Dermis microvascular lymphatic vessel endothelial cell (primary cell): ENCODE results near the gene TEPSIN. TPM values are rescaled to one million over a fixed set of nuclear protein-coding genes. Genes with fewer than 3 reads are reported as not detected.

Experiments
- DNase-seq, 2 donors: peaks; one replicate each; pipeline versions ENCODE4 v3.0.0 to v3.0.0-alpha.2; 2010; ENCODE audit warnings: low read depth in 2 of 2
- total RNA-seq: library from RNA; depleted of rRNA; stranded (reverse); fragments of >200 nt; gene quantifications from 2 replicates; pipeline ENCODE4 v1.2.1, GENCODE V29; 2014

TEPSIN gene
- total RNA-seq, 1 donor from 2014 or later: 6.5 TPM

GRCh38 chr17:81198826-81199481 is 39.9 kb downstream of the TEPSIN start:
- no peak for DNase-seq

GRCh38 chr17:81197831-81198490 is 40.9 kb downstream of the TEPSIN start:
- no peak for DNase-seq

- DNase-seq: no peak
Observed at GRCh38 chr17:81197409-81197795, 41.5 kb downstream of the TEPSIN start.

- peak; percentile 79 to 80 for DNase-seq
Observed at GRCh38 chr17:81196505-81197408, 42.1 kb downstream of the TEPSIN start.

GRCh38 chr17:81195941-81196495 is 42.8 kb downstream of the TEPSIN start:
- DNase-seq: no peak

GRCh38 chr17:81194941-81195901 is 43.6 kb downstream of the TEPSIN start:
- DNase-seq: no peak

GRCh38 chr17:81194225-81194760 is 44.6 kb downstream of the TEPSIN start:
- DNase-seq: no peak

- DNase-seq: no peak
Observed at GRCh38 chr17:81193470-81194224, 45.2 kb downstream of the TEPSIN start.

- DNase-seq: no peak
Observed at GRCh38 chr17:81193051-81193410, 45.8 kb downstream of the TEPSIN start.

GRCh38 chr17:81192386-81193050 is 46.3 kb downstream of the TEPSIN start:
- DNase-seq: no peak

- no peak for DNase-seq
Observed at GRCh38 chr17:81191646-81192045, 47.2 kb downstream of the TEPSIN start.

GRCh38 chr17:81191116-81191515 is 47.7 kb downstream of the TEPSIN start:
- no peak for DNase-seq

GRCh38 chr17:81190591-81190990 is 48.3 kb downstream of the TEPSIN start:
- DNase-seq: no peak

- DNase-seq: peak in 1 of 2 donors; percentile 43
Observed at GRCh38 chr17:81189670-81190530, 49.0 kb downstream of the TEPSIN start.

GRCh38 chr17:81189016-81189415 is 49.8 kb downstream of the TEPSIN start:
- no peak for DNase-seq

- DNase-seq: no peak
Observed at GRCh38 chr17:81188491-81188840, 50.4 kb downstream of the TEPSIN start.

GRCh38 chr17:81187586-81188490 is 51.0 kb downstream of the TEPSIN start:
- DNase-seq: no peak
